Lung (tissue), 12 donors: ENCODE results near the gene XRCC4. TPM values are rescaled to one million over a fixed set of nuclear protein-coding genes. Genes with fewer than 3 reads are reported as not detected.

Experiments
- ATAC-seq: fragments of 200-7000 bp; cut with Tn5 transposase; one replicate; pipeline ENCODE4 v1.9.1; 2020; ENCODE audit warnings: moderate number of reproducible peaks; ENCODE audit not compliant: insufficient read depth, low FRiP score
- DNase-seq, 3 donors: peaks; one replicate each; pipeline ENCODE4 v3.0.0-alpha.2; 2013 to 2017
- H3K27ac ChIP-seq, 2 donors: one replicate each; pipeline ENCODE4 v1.5.1; 2013; ENCODE audit warnings: mild to moderate bottlenecking in 2 of 2, moderate library complexity in 2 of 2, control low read depth in 1 of 2, inconsistent platforms in 1 of 2, low read depth in 1 of 2, low read length in 1 of 2
- H3K27me3 ChIP-seq, 3 donors: one replicate each; pipeline ENCODE4 v1.5.1; 2013; ENCODE audit warnings: low read length in 2 of 3; ENCODE audit not compliant: control insufficient read depth in 3 of 3, insufficient read depth in 3 of 3
- H3K36me3 ChIP-seq, 4 donors: one replicate each; pipeline ENCODE4 v1.5.1; 2013; ENCODE audit warnings: low read length in 4 of 4, mild to moderate bottlenecking in 1 of 4, moderate library complexity in 1 of 4; ENCODE audit not compliant: control insufficient read depth in 4 of 4, insufficient read depth in 4 of 4
- H3K4me1 ChIP-seq, 5 donors: one replicate each; pipeline ENCODE4 v1.5.1; 2013; ENCODE audit warnings: low read length in 5 of 5, mild to moderate bottlenecking in 2 of 5, moderate library complexity in 1 of 5; ENCODE audit not compliant: control insufficient read depth in 5 of 5, insufficient read depth in 5 of 5
- H3K4me3 ChIP-seq: one replicate; pipeline ENCODE4 v1.5.1; 2013; ENCODE audit warnings: mild to moderate bottlenecking, control low read depth, moderate library complexity
- H3K9ac ChIP-seq, 2 donors: one replicate each; pipeline ENCODE4 v1.5.1; 2013; ENCODE audit warnings: low read length in 2 of 2, control low read depth in 1 of 2; ENCODE audit not compliant: insufficient read depth in 1 of 2
- H3K9me3 ChIP-seq, 4 donors: one replicate each; pipeline ENCODE4 v1.5.1; 2013; ENCODE audit warnings: low read length in 3 of 4, mild to moderate bottlenecking in 1 of 4, moderate library complexity in 1 of 4; ENCODE audit not compliant: control insufficient read depth in 4 of 4, insufficient read depth in 3 of 4
- CTCF ChIP-seq: IDR thresholded peaks from 2 replicates; pipeline ENCODE4 v1.5.1; 2012; ENCODE audit warnings: mild to moderate bottlenecking; ENCODE audit errors: control extremely low read depth, extremely low read depth
- WGBS, 2 donors: extraction: QIAGEN DNeasy Blood & Tissue Kit; methylation state at CpG; one replicate each; pipeline ENCODE4 v1.1.7; 2013; 5-methylcytosine and 5-hydroxymethylcytosine counted together
- polyA plus RNA-seq, 2 donors: library from polyadenylated mRNA; stranded (reverse); fragments of 200-250 nt; gene quantifications; one replicate each; pipeline ENCODE4 v1.2.1, GENCODE V29; 2013
- total RNA-seq, 2 donors: library from RNA; depleted of rRNA in 1 of 2; stranded (reverse); fragments of >200 nt in 1 of 2; gene quantifications; one replicate each; pipeline ENCODE4 v1.2.1, GENCODE V29; 2014 to 2021
- donor health status: control.
- donor health status: control.
- donor health status: Bipolar disorder and iron deficiency.
- donor health status: healthy.
- donor health status: DM: yes; HTN: yes; CAD: no.

Gene XRCC4
- total and polyA plus RNA-seq, 4 donors: 3.8 to 10.7 (median 8.4) TPM

- Histone ChIP-seq H3K27ac (no peak overlapping the region), H3K9me3 (no peaks in the 10 kb centered on the region), H3K27me3 (no peaks in the 10 kb centered on the region), H3K36me3 (no peaks in the 10 kb centered on the region), H3K4me3 (no peak overlapping the region), H3K4me1 (no peaks in the 10 kb centered on the region), H3K9ac (no peak overlapping the region)
- DNase-seq (no peak), ATAC-seq (no peak)
- TF ChIP-seq CTCF: no peak
- WGBS, 2 donors: 96 to 99% methylated on average over 5 of the region's 5 CpGs
Measured at GRCh38 chr5:83322273-83322924, 245.1 kb downstream of the XRCC4 start.

- no peaks in the 10 kb centered on the region for H3K4me1 ChIP-seq
- DNase-seq: no peak
- H3K9me3 ChIP-seq: no peaks in the 10 kb centered on the region
- no peaks in the 10 kb centered on the region for H3K36me3 ChIP-seq
- no peak for TF ChIP-seq CTCF
- no peak overlapping the region for H3K27ac ChIP-seq
- H3K9ac ChIP-seq: no peak overlapping the region
- no peak for ATAC-seq
- no peak overlapping the region for H3K4me3 ChIP-seq
- H3K27me3 ChIP-seq: no peaks in the 10 kb centered on the region
Measured at GRCh38 chr5:83323557-83324180, 246.3 kb downstream of the XRCC4 start.

- Histone ChIP-seq H3K9me3 (no peaks in the 10 kb centered on the region), H3K4me3 (no peak overlapping the region), H3K27ac (no peak overlapping the region), H3K4me1 (no peaks in the 10 kb centered on the region), H3K27me3 (no peaks in the 10 kb centered on the region), H3K9ac (no peak overlapping the region), H3K36me3 (no peaks in the 10 kb centered on the region)
- 86 to 91% methylated on average over 2 of the region's 2 CpGs for WGBS, 2 donors
- ATAC-seq (no peak), DNase-seq (no peak)
- no peak for TF ChIP-seq CTCF
Measured at GRCh38 chr5:83331842-83332241, 254.5 kb downstream of the XRCC4 start.
